Embryonic facial prominence (tissue), 1 donor: ENCODE results near the gene NTN5.
"Not testable (repeated sequence)": the region's sequence is repeated elsewhere in the genome, so short reads cannot be mapped to it uniquely, and the experiment has no call there.

ENCODE experiments used
- DNase-seq: peaks from one replicate; pipeline ENCODE4 v3.0.0-alpha.2; 2016; ENCODE audit errors: extremely low spot score

Gene NTN5

GRCh38 chr19:48672994-48673393 is at the start of gene NTN5:
Gene NTN5, minus strand, starts transcription at chr19:48673017. Its CDS starts 2,031 bp downstream, at chr19:48670986.
- no peak for DNase-seq

- no peak for DNase-seq
Observed at GRCh38 chr19:48722196-48722708, 49.4 kb upstream of the NTN5 start.

- peak; percentile 99 for DNase-seq
Observed at GRCh38 chr19:48720613-48721296, 47.9 kb upstream of the NTN5 start.

GRCh38 chr19:48720251-48720612 is 47.4 kb upstream of the NTN5 start:
- no peak for DNase-seq

GRCh38 chr19:48719263-48720171 is 46.7 kb upstream of the NTN5 start, which contains the start of gene MAMSTR:
Gene MAMSTR, minus strand, starts transcription at chr19:48719725. Its CDS starts 694 bp downstream, at chr19:48719031.
- no peak for DNase-seq

- DNase-seq = no peak
Observed at GRCh38 chr19:48718711-48719231, 46.0 kb upstream of the NTN5 start.

GRCh38 chr19:48718106-48718505 is 45.3 kb upstream of the NTN5 start:
- not testable (repeated sequence) for DNase-seq

GRCh38 chr19:48716562-48717291 is 43.9 kb upstream of the NTN5 start:
- peak; percentile 61 for DNase-seq

- no peak for DNase-seq
Observed at GRCh38 chr19:48715681-48716171, 42.9 kb upstream of the NTN5 start.

GRCh38 chr19:48714759-48715675 is 42.2 kb upstream of the NTN5 start:
- no peak for DNase-seq

GRCh38 chr19:48713864-48714755 is 41.3 kb upstream of the NTN5 start:
- peak; percentile 98 for DNase-seq

- no peak for DNase-seq
Observed at GRCh38 chr19:48713041-48713863, 40.4 kb upstream of the NTN5 start.

- no peak for DNase-seq
Observed at GRCh38 chr19:48711106-48711662, 38.4 kb upstream of the NTN5 start.

- DNase-seq = no peak
Observed at GRCh38 chr19:48708471-48708870, 35.7 kb upstream of the NTN5 start.

- no peak for DNase-seq
Observed at GRCh38 chr19:48705431-48705830, 32.6 kb upstream of the NTN5 start.

GRCh38 chr19:48703316-48703715 is 30.5 kb upstream of the NTN5 start:
- no peak for DNase-seq

- no peak for DNase-seq
Observed at GRCh38 chr19:48702701-48703100, 29.9 kb upstream of the NTN5 start.

GRCh38 chr19:48698046-48698445 is 25.2 kb upstream of the NTN5 start:
- no peak for DNase-seq
